ENCODE data around the gene CASP8.

DNA sequence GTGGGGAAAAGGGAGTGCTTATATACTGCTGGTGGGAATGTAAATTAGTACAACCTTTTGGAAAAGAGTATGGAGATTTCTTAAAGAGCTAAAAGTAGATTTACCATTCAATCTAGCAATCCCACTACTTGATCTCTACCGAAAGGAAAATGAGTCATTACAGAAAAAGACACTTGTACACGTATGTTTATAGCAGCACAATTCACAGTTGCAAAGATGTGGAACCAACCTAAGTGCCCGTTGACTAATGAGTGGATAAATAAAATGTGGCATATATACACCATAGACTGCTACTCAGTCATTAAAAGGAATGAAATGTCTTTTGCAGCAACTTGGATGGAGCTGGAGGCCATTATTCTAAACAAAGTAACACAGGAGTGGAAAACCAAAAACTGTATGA lies 67.3 kb downstream of the CASP8 start:
- TF ChIP-seq RAD21 (conservative IDR thresholded peaks at IDR 0.05) (no peak), MXI1 (conservative IDR thresholded peaks at IDR 0.05; ENCODE audit: poor library complexity, severe bottlenecking) (no peak), POLR2AphosphoS5 (IDR thresholded peaks at IDR 0.05) (no peak), EZH2 (IDR thresholded peaks at IDR 0.05; ENCODE audit: borderline replicate concordance, insufficient read depth, low read length, poor library complexity, severe bottlenecking) (no peak), EP300 (conservative IDR thresholded peaks at IDR 0.05; ENCODE audit: poor library complexity, severe bottlenecking) (no peak), TAF1 (IDR thresholded peaks at IDR 0.05; ENCODE audit: low read depth) (no peak)
- TF ChIP-seq, protein P1, sequence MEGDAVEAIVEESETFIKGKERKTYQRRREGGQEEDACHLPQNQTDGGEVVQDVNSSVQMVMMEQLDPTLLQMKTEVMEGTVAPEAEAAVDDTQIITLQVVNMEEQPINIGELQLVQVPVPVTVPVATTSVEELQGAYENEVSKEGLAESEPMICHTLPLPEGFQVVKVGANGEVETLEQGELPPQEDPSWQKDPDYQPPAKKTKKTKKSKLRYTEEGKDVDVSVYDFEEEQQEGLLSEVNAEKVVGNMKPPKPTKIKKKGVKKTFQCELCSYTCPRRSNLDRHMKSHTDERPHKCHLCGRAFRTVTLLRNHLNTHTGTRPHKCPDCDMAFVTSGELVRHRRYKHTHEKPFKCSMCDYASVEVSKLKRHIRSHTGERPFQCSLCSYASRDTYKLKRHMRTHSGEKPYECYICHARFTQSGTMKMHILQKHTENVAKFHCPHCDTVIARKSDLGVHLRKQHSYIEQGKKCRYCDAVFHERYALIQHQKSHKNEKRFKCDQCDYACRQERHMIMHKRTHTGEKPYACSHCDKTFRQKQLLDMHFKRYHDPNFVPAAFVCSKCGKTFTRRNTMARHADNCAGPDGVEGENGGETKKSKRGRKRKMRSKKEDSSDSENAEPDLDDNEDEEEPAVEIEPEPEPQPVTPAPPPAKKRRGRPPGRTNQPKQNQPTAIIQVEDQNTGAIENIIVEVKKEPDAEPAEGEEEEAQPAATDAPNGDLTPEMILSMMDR (IDR thresholded peaks at IDR 0.05; ENCODE audit: poor library complexity, severe bottlenecking): no peak
- TF ChIP-seq, protein P2, sequence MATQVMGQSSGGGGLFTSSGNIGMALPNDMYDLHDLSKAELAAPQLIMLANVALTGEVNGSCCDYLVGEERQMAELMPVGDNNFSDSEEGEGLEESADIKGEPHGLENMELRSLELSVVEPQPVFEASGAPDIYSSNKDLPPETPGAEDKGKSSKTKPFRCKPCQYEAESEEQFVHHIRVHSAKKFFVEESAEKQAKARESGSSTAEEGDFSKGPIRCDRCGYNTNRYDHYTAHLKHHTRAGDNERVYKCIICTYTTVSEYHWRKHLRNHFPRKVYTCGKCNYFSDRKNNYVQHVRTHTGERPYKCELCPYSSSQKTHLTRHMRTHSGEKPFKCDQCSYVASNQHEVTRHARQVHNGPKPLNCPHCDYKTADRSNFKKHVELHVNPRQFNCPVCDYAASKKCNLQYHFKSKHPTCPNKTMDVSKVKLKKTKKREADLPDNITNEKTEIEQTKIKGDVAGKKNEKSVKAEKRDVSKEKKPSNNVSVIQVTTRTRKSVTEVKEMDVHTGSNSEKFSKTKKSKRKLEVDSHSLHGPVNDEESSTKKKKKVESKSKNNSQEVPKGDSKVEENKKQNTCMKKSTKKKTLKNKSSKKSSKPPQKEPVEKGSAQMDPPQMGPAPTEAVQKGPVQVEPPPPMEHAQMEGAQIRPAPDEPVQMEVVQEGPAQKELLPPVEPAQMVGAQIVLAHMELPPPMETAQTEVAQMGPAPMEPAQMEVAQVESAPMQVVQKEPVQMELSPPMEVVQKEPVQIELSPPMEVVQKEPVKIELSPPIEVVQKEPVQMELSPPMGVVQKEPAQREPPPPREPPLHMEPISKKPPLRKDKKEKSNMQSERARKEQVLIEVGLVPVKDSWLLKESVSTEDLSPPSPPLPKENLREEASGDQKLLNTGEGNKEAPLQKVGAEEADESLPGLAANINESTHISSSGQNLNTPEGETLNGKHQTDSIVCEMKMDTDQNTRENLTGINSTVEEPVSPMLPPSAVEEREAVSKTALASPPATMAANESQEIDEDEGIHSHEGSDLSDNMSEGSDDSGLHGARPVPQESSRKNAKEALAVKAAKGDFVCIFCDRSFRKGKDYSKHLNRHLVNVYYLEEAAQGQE (IDR thresholded peaks at IDR 0.05; ENCODE audit: borderline replicate concordance): no peak

Measured in neural cell (in vitro differentiated cells).